OCI-LY7 (cell line): ENCODE data around the gene RASGRP4. TPM values are rescaled to one million over a fixed set of nuclear protein-coding genes. Genes with fewer than 3 reads are reported as not detected.

Source experiments
- BruUV-seq: library from RNA; stranded (reverse); fragments of 400-500 nt; replicated peaks from 2 replicates; lab custom pipeline; 2021; lab: Mats Ljungman, UMichigan
- CTCF ChIA-PET: fragments of 300-600 bp; sonication (Branson Sonifier 250); formaldehyde crosslinking; loops from one replicate; lab custom pipeline; 2022; ENCODE audit warnings: antibody characterized with exemption; ENCODE audit not compliant: unreplicated experiment; lab: Charles Lee
- POLR2A ChIA-PET: fragments of 300-600 bp; sonication (Branson Sonifier 250); formaldehyde crosslinking; loops from one replicate; lab custom pipeline; 2022; ENCODE audit warnings: antibody characterized with exemption; lab: Charles Lee
- DNase-seq: peaks from one replicate; pipeline ENCODE4 v3.0.0-alpha.2; 2015; ENCODE audit warnings: low spot score
- H2AFZ ChIP-seq: fragments of 200-600 bp; sonication (generic), shearing (Covaris generic); 2 replicates; pipeline ENCODE4 v1.6.1; 2014; ENCODE audit warnings: mild to moderate bottlenecking, antibody characterized with exemption, low read length, moderate library complexity
- H3K27ac ChIP-seq: fragments of 200-600 bp; sonication (generic); 2 replicates; pipeline ENCODE4 v1.5.1; 2014; ENCODE audit warnings: mixed run types, low read depth, mild to moderate bottlenecking, moderate library complexity, low read length, inconsistent platforms; ENCODE audit not compliant: poor library complexity, severe bottlenecking
- H3K36me3 ChIP-seq: fragments of 200-600 bp; sonication (generic); 2 replicates; pipeline ENCODE4 v1.6.1; 2014; ENCODE audit warnings: mild to moderate bottlenecking, antibody characterized with exemption, low read length, moderate library complexity, mixed read lengths; ENCODE audit not compliant: insufficient read depth
- H3K4me1 ChIP-seq: fragments of 200-600 bp; sonication (generic); 2 replicates; pipeline ENCODE4 v1.5.1; 2014; ENCODE audit warnings: mild to moderate bottlenecking, low read length; ENCODE audit not compliant: insufficient read depth, poor library complexity, severe bottlenecking
- H3K4me2 ChIP-seq: fragments of 200-600 bp; sonication (generic); 2 replicates; pipeline ENCODE4 v1.6.1; 2014; ENCODE audit warnings: mild to moderate bottlenecking, low read length
- H3K4me3 ChIP-seq: fragments of 200-600 bp; sonication (generic); 2 replicates; pipeline ENCODE4 v1.5.1; 2014; ENCODE audit warnings: mild to moderate bottlenecking, low read depth, low read length; ENCODE audit not compliant: poor library complexity, severe bottlenecking
- H3K79me2 ChIP-seq: fragments of 200-600 bp; sonication (generic); 2 replicates; pipeline ENCODE4 v1.6.1; 2016; ENCODE audit warnings: low read depth, mild to moderate bottlenecking, low read length, moderate library complexity, mixed read lengths; ENCODE audit not compliant: insufficient read depth
- H3K9me2 ChIP-seq: fragments of 200-600 bp; sonication (generic); 2 replicates; pipeline ENCODE4 v1.6.1; 2016; ENCODE audit warnings: mild to moderate bottlenecking, low read length, mixed read lengths; ENCODE audit not compliant: insufficient read depth
- H3K9me3 ChIP-seq: fragments of 200-600 bp; sonication (generic); 2 replicates; pipeline ENCODE4 v1.6.1; 2014; ENCODE audit warnings: mild to moderate bottlenecking, mixed run types, low read length, mixed read lengths
- H4K20me1 ChIP-seq: fragments of 200-600 bp; sonication (generic); 2 replicates; pipeline ENCODE4 v1.6.1; 2014; ENCODE audit warnings: mild to moderate bottlenecking, antibody characterized with exemption, low read length, moderate library complexity, mixed read lengths; ENCODE audit not compliant: insufficient read depth
- EZH2phosphoT487 ChIP-seq: fragments of 200-600 bp; sonication (generic); IDR thresholded peaks from 2 replicates; pipeline ENCODE4 v1.6.1; 2018; ENCODE audit warnings: low read depth, borderline replicate concordance, mild to moderate bottlenecking, mixed run types, antibody characterized with exemption, low read length, moderate library complexity, mixed read lengths
- intact Hi-C: fragments of 100-400 bp; cut with micrococcal nuclease; formaldehyde crosslinking; loops from one replicate; pipeline ENCODE4 v1.10.0; 2022; ENCODE audit not compliant: unreplicated experiment
- total RNA-seq, 2 experiments: library from RNA; depleted of rRNA in 1 of 2; stranded (reverse); fragments of >200 nt in 1 of 2; shearing (Covaris generic) in 1 of 2; gene quantifications; 2 replicates each; pipeline ENCODE4 v1.2.3, GENCODE V29; 2014 to 2022
- TF ChIP-seq, protein P1 (sequence below): fragments of 200-600 bp; sonication (generic); conservative IDR thresholded peaks from 2 replicates; pipeline ENCODE4 v1.5.1; 2014; ENCODE audit warnings: mild to moderate bottlenecking, antibody characterized with exemption, low read length, moderate library complexity, mixed read lengths

Gene RASGRP4
- total RNA-seq, 2 experiments from 2014 or later: not detected

DNA sequence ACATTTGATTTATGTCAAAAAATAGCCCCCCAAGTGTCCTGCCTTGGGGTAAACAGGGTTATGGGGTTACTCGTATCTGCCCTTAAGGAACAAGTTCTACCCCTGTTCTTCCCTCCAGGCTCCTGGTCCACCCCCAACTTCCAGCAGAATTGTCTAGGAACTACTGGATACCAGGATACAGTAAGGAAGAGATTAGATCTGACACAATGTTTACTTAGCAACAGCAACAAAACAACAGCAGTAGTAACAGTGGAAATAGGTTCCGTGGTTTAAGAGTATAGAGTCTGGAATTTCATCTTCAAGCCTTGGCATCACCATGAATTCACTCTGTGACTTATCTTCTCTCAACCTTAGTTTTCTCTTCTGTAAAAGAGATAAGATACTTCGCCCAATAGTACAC, 24.9 kb downstream of the RASGRP4 start:
- intact Hi-C loops: loop anchor here (5.0 kb wide), 2 partner anchors 216 to 531 kb away; partner anchors contain the start of genes EIF3K, MAP4K1, MRPS12 and SARS2
- no TSS peak for BruUV-seq
- Histone ChIP-seq H3K79me2 (no peaks in the 10 kb centered on the region), H3K9me3 (no peaks in the 10 kb centered on the region), H3K4me1 (peaks cover 4% of the 10 kb centered on the region), H2AFZ (no peak overlapping the region), H3K4me2 (no peak overlapping the region), H4K20me1 (no peaks in the 10 kb centered on the region), H3K36me3 (no peaks in the 10 kb centered on the region), H3K9me2 (no peaks in the 10 kb centered on the region), H3K4me3 (no peak overlapping the region), H3K27ac (no peak overlapping the region)
- ChIA-PET POLR2A (no interaction called here), CTCF (no interaction called here)
- no peak for DNase-seq
- TF ChIP-seq, protein P1, sequence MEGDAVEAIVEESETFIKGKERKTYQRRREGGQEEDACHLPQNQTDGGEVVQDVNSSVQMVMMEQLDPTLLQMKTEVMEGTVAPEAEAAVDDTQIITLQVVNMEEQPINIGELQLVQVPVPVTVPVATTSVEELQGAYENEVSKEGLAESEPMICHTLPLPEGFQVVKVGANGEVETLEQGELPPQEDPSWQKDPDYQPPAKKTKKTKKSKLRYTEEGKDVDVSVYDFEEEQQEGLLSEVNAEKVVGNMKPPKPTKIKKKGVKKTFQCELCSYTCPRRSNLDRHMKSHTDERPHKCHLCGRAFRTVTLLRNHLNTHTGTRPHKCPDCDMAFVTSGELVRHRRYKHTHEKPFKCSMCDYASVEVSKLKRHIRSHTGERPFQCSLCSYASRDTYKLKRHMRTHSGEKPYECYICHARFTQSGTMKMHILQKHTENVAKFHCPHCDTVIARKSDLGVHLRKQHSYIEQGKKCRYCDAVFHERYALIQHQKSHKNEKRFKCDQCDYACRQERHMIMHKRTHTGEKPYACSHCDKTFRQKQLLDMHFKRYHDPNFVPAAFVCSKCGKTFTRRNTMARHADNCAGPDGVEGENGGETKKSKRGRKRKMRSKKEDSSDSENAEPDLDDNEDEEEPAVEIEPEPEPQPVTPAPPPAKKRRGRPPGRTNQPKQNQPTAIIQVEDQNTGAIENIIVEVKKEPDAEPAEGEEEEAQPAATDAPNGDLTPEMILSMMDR: no peak
- no peak for TF ChIP-seq EZH2phosphoT487

- H3K9me2 ChIP-seq: no peaks in the 10 kb centered on the region
- no peak for DNase-seq
- H3K36me3 ChIP-seq: no peaks in the 10 kb centered on the region
- TF ChIP-seq, protein P1: no peak
- no peak for TF ChIP-seq EZH2phosphoT487
- H3K4me3 ChIP-seq: no peak overlapping the region
- H3K4me1 ChIP-seq: peaks cover 4% of the 10 kb centered on the region
- no peaks in the 10 kb centered on the region for H4K20me1 ChIP-seq
- intact Hi-C loops: loop anchor here (5.0 kb wide), 2 partner anchors 217 to 532 kb away; partner anchors contain the start of genes EIF3K, MAP4K1, MRPS12 and SARS2
- no peaks in the 10 kb centered on the region for H3K79me2 ChIP-seq
- BruUV-seq: no TSS peak
- H2AFZ ChIP-seq: no peak overlapping the region
- H3K9me3 ChIP-seq: no peaks in the 10 kb centered on the region
- CTCF ChIA-PET: no interaction called here
- H3K27ac ChIP-seq: no peak overlapping the region
- POLR2A ChIA-PET: interaction anchor here (0.7 kb wide), 1 partner anchor 26 kb away, joined by 4 read pairs; the partner anchor contains the start of gene PSMD8
- no peak overlapping the region for H3K4me2 ChIP-seq
Observed at GRCh38 chr19:38400361-38400760, 25.7 kb downstream of the RASGRP4 start.

DNA sequence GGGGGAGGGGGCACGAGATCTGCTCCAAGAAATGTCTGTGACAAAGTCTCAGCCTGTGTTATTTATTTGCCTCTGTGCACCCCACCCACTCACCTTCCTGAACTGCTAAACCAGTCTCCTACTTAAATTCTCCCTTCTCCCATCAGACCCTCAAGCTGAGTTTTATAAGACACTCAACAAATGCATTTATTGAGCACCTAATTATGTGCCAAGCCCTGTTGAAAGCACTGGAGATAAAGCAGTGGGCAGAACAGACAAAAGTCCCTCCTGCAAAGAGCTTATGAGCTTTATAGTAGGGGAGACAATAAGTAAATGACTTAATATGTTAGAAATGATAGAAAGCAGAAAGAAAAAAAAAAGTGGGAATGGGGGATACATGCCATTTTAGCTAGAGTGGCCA, 26.5 kb downstream of the RASGRP4 start:
- H3K36me3 ChIP-seq: no peaks in the 10 kb centered on the region
- H3K4me2 ChIP-seq: no peak overlapping the region
- no peak overlapping the region for H3K27ac ChIP-seq
- H3K79me2 ChIP-seq: no peaks in the 10 kb centered on the region
- no peaks in the 10 kb centered on the region for H3K9me3 ChIP-seq
- intact Hi-C loops: no loop called here
- H3K4me3 ChIP-seq: no peak overlapping the region
- no TSS peak for BruUV-seq
- peaks cover 4% of the 10 kb centered on the region for H3K4me1 ChIP-seq
- no peaks in the 10 kb centered on the region for H3K9me2 ChIP-seq
- no peak for TF ChIP-seq EZH2phosphoT487
- TF ChIP-seq, protein P1: no peak
- CTCF ChIA-PET: no interaction called here
- no peaks in the 10 kb centered on the region for H4K20me1 ChIP-seq
- H2AFZ ChIP-seq: no peak overlapping the region
- no peak for DNase-seq
- POLR2A ChIA-PET: interaction anchor here (0.7 to 0.9 kb wide), 2 partner anchors 25 to 194 kb away, joined by 3 to 4 read pairs; partner anchors contain the start of gene PSMD8
